ENCODE data around the gene MSRB2. TPM values are rescaled to one million over a fixed set of nuclear protein-coding genes. Genes with fewer than 3 reads are reported as not detected.
"Not testable (repeated sequence)": the region's sequence is repeated elsewhere in the genome, so short reads cannot be mapped to it uniquely, and the experiment has no call there.

Gene MSRB2
- total RNA-seq, 1 donor from 2014 or later, result 171 TPM

DNA sequence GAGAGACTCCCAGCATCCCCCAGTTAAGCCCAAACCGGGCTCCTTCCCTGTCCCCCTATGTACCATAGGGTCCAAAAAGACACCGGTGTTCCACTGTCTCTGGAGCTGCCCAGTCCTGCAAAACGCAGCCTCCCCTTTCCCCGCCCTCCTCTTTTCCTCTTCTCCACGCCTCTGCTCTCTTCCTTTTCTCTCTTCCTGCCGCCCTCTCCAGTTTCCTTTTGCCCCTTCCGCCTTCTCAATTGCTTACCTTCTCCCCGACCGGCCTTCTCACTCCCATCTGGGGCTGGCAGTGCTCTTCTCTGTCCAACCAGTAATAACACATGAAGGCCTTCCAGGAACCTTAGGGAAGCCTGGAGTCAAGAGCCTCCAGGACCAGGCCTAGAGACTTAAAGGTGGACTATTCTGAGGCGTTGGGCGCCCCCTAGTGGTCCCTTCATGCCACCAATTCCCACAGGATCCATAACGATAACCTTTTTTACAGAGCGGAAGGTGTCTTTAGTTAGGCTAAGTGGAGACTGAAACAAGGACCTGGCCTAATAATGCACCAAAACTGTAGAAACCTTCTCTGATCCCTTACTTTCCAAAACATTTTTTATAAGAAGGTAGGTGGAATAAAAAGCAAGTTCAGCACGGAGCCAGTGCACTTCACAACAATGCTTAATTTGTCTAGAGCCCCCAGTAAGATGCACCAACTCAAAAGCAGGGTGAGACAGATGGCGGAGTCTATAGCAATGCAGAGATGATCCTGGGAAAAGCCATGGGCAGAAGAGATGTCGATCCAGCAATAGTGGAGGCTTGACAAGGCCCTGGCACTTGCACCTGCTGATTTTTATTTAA, 27.2 kb upstream of the MSRB2 start:
- DNase-seq (ENCODE audit: missing footprints) (peak; percentile 87), ATAC-seq (peak; percentile 62)
- intact Hi-C loops (cut with DNase I), result loop anchor here (2.0 to 10.0 kb wide), 2 partner anchors 79 to 1063 kb away; partner anchors contain the start of gene DNAJC1

- intact Hi-C loops (cut with DNase I), result loop anchor here (10.0 kb wide), 1 partner anchor 1064 kb away; the partner anchor contains the start of gene DNAJC1
- ATAC-seq (no peak), DNase-seq (ENCODE audit: missing footprints) (no peak)
Observed at GRCh38 chr10:23069019-23069815, 26.2 kb upstream of the MSRB2 start.

- intact Hi-C loops (cut with DNase I); DNase-seq (ENCODE audit: missing footprints); ATAC-seq: not testable (repeated sequence)
Observed at GRCh38 chr10:23070092-23070912, 25.1 kb upstream of the MSRB2 start.

GRCh38 chr10:23070913-23071218, 24.5 kb upstream of the MSRB2 start:
- intact Hi-C loops (cut with DNase I), result no loop called here
- DNase-seq (ENCODE audit: missing footprints) (no peak), ATAC-seq (no peak)

DNA sequence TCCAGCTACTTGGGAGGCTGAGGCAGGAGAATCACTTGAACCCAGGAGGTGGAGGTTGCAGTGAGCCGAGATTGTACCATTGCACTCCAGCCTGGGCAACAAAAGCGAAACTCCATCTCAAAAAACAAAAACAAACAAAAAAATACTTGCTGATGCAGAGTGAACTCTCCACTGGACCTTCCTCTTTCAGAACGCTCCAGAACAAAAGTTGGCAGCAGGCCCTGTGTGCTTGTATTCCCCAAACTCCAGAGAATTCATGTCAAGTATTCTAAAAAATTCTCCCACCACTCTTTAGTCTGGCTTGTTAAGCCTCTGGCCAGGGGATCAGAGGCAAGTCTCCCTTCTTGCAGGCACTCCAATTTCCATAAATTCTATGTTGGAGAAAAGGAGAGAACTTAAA, 22.8 kb upstream of the MSRB2 start:
- ATAC-seq; intact Hi-C loops (cut with DNase I): not testable (repeated sequence)
- peak; percentile 72 for DNase-seq (ENCODE audit: missing footprints)

- ATAC-seq (no peak), DNase-seq (ENCODE audit: missing footprints) (no peak)
- intact Hi-C loops (cut with DNase I), result no loop called here
Observed at GRCh38 chr10:23073527-23073926, 21.9 kb upstream of the MSRB2 start.

- intact Hi-C loops (cut with DNase I), result no loop called here
- ATAC-seq (no peak), DNase-seq (ENCODE audit: missing footprints) (no peak)
Observed at GRCh38 chr10:23075672-23076071, 19.7 kb upstream of the MSRB2 start.

DNA sequence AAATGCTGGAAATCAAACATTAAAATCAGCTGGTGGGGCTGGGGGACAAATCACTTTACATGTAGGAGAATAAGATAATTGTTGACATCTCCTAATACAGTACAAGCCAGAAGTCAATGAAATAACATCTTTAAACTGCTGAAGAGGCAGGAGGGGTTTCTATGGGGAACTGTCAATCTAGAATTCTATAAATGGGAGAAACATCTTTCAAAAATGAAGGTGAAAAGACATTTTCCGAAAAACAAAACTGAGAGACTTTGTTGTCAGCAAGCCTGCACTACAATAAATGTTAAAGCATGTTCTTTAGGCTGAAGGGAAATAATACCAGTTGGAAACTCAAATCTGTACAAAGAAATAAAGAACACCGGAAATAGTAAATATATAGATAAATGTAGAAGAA, 17.3 kb upstream of the MSRB2 start:
- no peak for ATAC-seq
- intact Hi-C loops (cut with DNase I), result no loop called here
- DNase-seq (ENCODE audit: missing footprints), result no peak

DNA sequence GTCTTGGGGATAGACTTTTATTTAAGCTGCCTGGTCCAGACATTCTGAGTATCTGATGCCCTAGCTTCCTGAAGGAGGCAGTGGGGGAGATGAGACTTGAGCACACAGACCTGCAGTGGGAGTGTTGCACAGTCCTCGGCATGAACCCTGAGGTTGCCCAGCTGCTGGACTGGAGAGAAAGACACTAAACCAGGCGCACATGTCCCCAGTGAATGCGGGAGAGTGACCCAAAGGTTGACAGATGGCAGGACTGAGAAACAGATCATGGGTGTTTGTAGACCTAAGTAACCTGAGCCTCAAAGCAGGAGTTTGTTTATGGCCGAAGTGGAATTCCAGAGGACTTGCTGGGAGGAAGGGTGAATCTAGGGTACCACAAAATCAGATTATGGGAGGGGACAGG, 15.7 kb upstream of the MSRB2 start:
- no peak for ATAC-seq
- no peak for DNase-seq (ENCODE audit: missing footprints)
- intact Hi-C loops (cut with DNase I), result no loop called here

GRCh38 chr10:23080262-23080661, 15.1 kb upstream of the MSRB2 start:
- DNase-seq (ENCODE audit: missing footprints) (no peak), ATAC-seq (no peak)
- intact Hi-C loops (cut with DNase I), result no loop called here

GRCh38 chr10:23081221-23081750, 14.1 kb upstream of the MSRB2 start:
- intact Hi-C loops (cut with DNase I), result no loop called here
- ATAC-seq (peak; percentile 46), DNase-seq (ENCODE audit: missing footprints) (no peak)

GRCh38 chr10:23081891-23082290, 13.5 kb upstream of the MSRB2 start:
- intact Hi-C loops (cut with DNase I), result no loop called here
- ATAC-seq (no peak), DNase-seq (ENCODE audit: missing footprints) (no peak)

GRCh38 chr10:23088609-23089008, 6.8 kb upstream of the MSRB2 start:
- ATAC-seq (no peak), DNase-seq (ENCODE audit: missing footprints) (no peak)
- intact Hi-C loops (cut with DNase I), result no loop called here

DNA sequence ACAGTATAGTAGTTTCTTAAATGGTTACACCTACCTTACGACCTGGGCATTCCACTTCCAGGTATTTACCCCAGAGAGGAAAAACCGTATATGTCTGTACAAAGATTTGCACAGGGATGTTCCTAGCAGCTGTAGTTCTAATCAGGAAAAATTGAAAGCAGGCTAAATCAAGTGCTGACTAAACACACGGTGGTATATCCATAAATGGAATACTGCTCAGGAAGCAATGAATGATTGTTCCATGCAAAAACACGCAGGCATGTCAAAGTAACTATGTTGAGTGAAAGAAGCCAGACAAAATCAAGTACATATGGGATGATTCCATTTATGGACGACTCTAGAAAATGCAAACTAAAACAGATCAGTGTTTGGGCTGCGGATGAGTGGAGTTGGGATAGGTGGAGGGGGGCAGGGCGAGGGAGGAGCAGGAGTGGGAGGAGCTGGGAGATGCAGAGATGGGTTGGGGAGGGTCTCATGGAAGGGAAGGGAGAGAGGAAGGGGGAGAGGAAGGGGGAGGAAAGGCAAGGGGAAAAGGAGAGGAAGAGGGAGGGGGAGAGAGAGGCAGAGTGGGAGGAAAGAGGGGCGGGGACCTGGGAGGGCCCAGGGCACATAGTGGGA, 484 bp upstream of the MSRB2 start:
- ATAC-seq (no peak), DNase-seq (ENCODE audit: missing footprints) (no peak)
- intact Hi-C loops (cut with DNase I), result no loop called here

GRCh38 chr10:23095966-23096801, 805 bp downstream of the MSRB2 start:
- ATAC-seq (peak; percentile 53), DNase-seq (ENCODE audit: missing footprints) (no peak)
- intact Hi-C loops (cut with DNase I), result no loop called here

- DNase-seq (ENCODE audit: missing footprints) (no peak), ATAC-seq (peak; percentile 26)
- intact Hi-C loops (cut with DNase I), result no loop called here
Observed at GRCh38 chr10:23096802-23097549, 1.6 kb downstream of the MSRB2 start.

DNA sequence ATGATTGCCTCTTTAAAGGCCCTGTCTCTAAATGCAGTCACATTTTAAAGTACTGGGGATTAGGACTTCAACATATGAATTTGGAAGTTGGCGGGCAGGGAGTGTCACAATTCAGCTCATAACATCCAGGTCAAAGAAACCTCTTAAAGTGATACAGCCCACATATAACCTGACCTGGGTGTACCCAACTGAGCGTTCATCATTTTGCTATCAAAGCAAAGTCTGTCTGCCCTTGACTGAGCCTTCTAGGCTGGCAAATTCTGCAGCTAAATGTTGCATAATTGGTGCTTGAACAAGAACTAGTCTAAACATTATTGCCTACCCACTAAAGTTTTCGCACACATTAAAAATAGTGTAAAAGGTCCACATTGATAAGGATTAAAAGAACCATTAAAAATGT, 3.7 kb downstream of the MSRB2 start:
- intact Hi-C loops (cut with DNase I), result no loop called here
- DNase-seq (ENCODE audit: missing footprints), result no peak
- no peak for ATAC-seq
